ENCODE data around the gene HTRA3. TPM values are rescaled to one million over a fixed set of nuclear protein-coding genes. Genes with fewer than 3 reads are reported as not detected.

HTRA3 gene
- total and polyA plus RNA-seq, 10 donors: 0.26 to 5.5 (median 2.5) TPM

DNA sequence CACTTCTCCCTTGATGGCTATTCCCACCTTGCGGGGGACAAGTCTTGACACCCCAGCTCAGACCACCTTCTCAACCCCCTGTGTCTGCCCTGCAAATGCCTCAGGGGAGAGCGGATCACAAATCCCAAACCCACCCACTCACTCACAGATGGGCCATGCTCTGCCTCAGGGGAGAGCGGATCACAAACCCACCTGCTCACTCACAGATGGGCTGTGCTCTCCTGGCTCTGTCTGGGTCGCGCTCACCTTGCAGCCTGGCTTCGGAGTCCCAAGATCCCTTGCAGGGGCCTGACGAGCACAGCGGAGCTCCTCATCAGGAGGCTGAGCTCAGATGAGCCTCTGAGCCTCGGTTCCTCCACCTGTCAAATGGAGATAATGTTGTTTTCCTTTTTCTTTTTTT is 38.6 kb downstream of the HTRA3 start:
- H3K4me3 ChIP-seq: no peak overlapping the region
- no peak overlapping the region for H3K27ac ChIP-seq
- H3K27me3 ChIP-seq (replicated peaks in 1 of 7): peaks cover 0 to 60% (median 0%) of the 10 kb centered on the region in 7 donors
- DNase-seq: peak; percentile 40
- WGBS, 5 donors: 85 to 97% (median 95%) methylated on average over 9 of the region's 9 CpGs
- peaks cover 0 to 13% (median 9%) of the 10 kb centered on the region in 8 donors for H3K9me3 ChIP-seq
- peaks cover 0 to 3% (median 0%) of the 10 kb centered on the region in 6 donors for H3K36me3 ChIP-seq
- no peak for TF ChIP-seq POLR2A (IDR thresholded peaks at IDR 0.05)
- no peak for TF ChIP-seq POLR2AphosphoS5 (IDR thresholded peaks at IDR 0.05)
- TF ChIP-seq, protein P1, sequence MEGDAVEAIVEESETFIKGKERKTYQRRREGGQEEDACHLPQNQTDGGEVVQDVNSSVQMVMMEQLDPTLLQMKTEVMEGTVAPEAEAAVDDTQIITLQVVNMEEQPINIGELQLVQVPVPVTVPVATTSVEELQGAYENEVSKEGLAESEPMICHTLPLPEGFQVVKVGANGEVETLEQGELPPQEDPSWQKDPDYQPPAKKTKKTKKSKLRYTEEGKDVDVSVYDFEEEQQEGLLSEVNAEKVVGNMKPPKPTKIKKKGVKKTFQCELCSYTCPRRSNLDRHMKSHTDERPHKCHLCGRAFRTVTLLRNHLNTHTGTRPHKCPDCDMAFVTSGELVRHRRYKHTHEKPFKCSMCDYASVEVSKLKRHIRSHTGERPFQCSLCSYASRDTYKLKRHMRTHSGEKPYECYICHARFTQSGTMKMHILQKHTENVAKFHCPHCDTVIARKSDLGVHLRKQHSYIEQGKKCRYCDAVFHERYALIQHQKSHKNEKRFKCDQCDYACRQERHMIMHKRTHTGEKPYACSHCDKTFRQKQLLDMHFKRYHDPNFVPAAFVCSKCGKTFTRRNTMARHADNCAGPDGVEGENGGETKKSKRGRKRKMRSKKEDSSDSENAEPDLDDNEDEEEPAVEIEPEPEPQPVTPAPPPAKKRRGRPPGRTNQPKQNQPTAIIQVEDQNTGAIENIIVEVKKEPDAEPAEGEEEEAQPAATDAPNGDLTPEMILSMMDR (IDR thresholded peaks at IDR 0.05 in 8 of 11, conservative IDR thresholded peaks at IDR 0.05 in 3 of 11): no peak
- intact Hi-C loops (cut with DNase I; ENCODE audit: low total_unique reads): no loop called here
- peaks cover 0 to 7% (median 0%) of the 10 kb centered on the region in 6 donors for H3K4me1 ChIP-seq

DNA sequence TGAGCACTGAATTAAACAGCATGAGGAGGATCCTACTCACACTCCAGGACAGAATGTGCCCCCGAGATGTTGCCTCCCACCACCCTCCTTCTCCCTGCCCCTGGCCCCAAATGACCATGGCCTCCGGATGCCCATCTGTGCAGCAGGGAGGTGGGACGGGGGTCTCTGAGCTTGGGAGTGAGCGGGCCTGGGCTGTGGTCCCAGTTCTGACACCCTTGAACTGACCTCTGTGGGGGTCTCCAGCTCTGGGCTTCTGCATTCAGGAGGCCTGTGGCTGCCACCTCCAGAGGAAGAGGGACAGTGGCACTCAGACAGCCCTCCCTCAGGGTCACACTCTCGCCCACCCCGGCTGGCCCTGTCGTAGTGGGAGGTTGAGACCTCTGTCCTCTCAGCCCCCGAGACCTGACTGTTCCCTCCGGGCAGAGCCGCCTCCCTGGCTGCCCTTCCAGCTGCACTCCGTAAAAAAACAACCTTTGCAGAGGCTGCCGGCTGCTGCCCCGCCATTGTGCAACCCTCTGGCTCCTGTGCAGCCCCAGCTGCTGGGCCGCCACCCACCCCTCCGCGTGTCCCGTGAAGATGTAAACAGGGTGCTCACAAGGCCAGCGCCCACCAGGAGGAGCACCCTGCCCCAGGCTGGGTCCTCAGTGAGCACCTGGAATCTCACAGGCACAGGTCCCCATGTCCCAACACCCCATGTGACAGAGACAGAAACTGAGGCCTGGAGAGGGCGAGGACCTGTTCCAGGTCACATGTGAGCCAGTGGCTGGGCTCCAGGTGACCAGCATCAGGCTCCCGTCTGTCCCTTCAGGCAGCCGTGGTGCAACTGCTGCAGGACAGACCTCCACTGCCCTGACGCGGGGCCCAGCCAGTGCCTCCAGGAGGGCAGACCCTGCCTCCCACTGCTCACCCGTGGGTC is 39.6 kb downstream of the HTRA3 start:
- peaks cover 0 to 60% (median 0%) of the 10 kb centered on the region in 7 donors for H3K27me3 ChIP-seq (replicated peaks in 1 of 7)
- H3K9me3 ChIP-seq: peaks cover 0 to 16% (median 10%) of the 10 kb centered on the region in 8 donors
- H3K36me3 ChIP-seq: peaks cover 0 to 3% (median 0%) of the 10 kb centered on the region in 6 donors
- H3K4me3 ChIP-seq: no peak overlapping the region
- intact Hi-C loops (cut with DNase I; ENCODE audit: low total_unique reads): no loop called here
- DNase-seq: peak; percentile 69
- no peak overlapping the region for H3K27ac ChIP-seq
- no peak for TF ChIP-seq POLR2AphosphoS5 (IDR thresholded peaks at IDR 0.05)
- TF ChIP-seq POLR2A (IDR thresholded peaks at IDR 0.05): no peak
- TF ChIP-seq, protein P1 (IDR thresholded peaks at IDR 0.05 in 8 of 11, conservative IDR thresholded peaks at IDR 0.05 in 3 of 11): no peak
- WGBS, 5 donors: 73 to 88% (median 82%) methylated on average over 17 to 24 of the region's 24 CpGs
- H3K4me1 ChIP-seq: peaks cover 0 to 7% (median 0%) of the 10 kb centered on the region in 6 donors

GRCh38 chr4:8310306-8310705 is 40.8 kb downstream of the HTRA3 start:
- 50 to 79% (median 68%) methylated on average over 10 of the region's 10 CpGs for WGBS, 5 donors
- peaks cover 0 to 3% (median 0%) of the 10 kb centered on the region in 6 donors for H3K36me3 ChIP-seq
- no peak overlapping the region for H3K4me3 ChIP-seq
- H3K27me3 ChIP-seq (replicated peaks in 1 of 7): peaks cover 0 to 55% (median 0%) of the 10 kb centered on the region in 7 donors
- no peak overlapping the region for H3K27ac ChIP-seq
- peaks cover 0 to 9% (median 2%) of the 10 kb centered on the region in 6 donors for H3K4me1 ChIP-seq
- intact Hi-C loops (cut with DNase I; ENCODE audit: low total_unique reads): no loop called here
- peak; percentile 19 for DNase-seq
- H3K9me3 ChIP-seq: peaks cover 0 to 16% (median 10%) of the 10 kb centered on the region in 8 donors
- TF ChIP-seq POLR2A (IDR thresholded peaks at IDR 0.05): no peak

GRCh38 chr4:8311101-8312068 is 41.8 kb downstream of the HTRA3 start:
- TF ChIP-seq POLR2A (IDR thresholded peaks at IDR 0.05): no peak
- TF ChIP-seq POLR2AphosphoS5 (IDR thresholded peaks at IDR 0.05): no peak
- Histone ChIP-seq H3K27ac (no peak overlapping the region), H3K4me3 (no peak overlapping the region), H3K4me1 (peaks cover 0 to 17% (median 10%) of the 10 kb centered on the region in 6 donors), H3K9me3 (peaks cover 0 to 16% (median 10%) of the 10 kb centered on the region in 8 donors), H3K36me3 (peaks cover 0 to 3% (median 0%) of the 10 kb centered on the region in 6 donors), H3K27me3 (replicated peaks in 1 of 7) (peaks cover 0 to 50% (median 0%) of the 10 kb centered on the region in 7 donors)
- peak; percentile 41 for DNase-seq
- WGBS, 5 donors: 69 to 79% (median 75%) methylated on average over 13 of the region's 13 CpGs
- intact Hi-C loops (cut with DNase I; ENCODE audit: low total_unique reads): no loop called here
